Skeletal muscle tissue (tissue), 1 donor: ENCODE results near the gene FLT1. TPM values are rescaled to one million over a fixed set of nuclear protein-coding genes. Genes with fewer than 3 reads are reported as not detected.

Experiments
- total RNA-seq: library from RNA; depleted of rRNA; stranded (reverse); fragments of >200 nt; gene quantifications from one replicate; pipeline ENCODE4 v1.2.3, GENCODE V29; 2014

FLT1 gene
- total RNA-seq, 1 donor from 2014 or later = 13.0 TPM

Other genes starting within 250 kb of the FLT1 start
- gene POMP, start 164.0 kb upstream of the FLT1 start, total RNA-seq = 69.4 TPM
- gene SLC46A3, start 223.8 kb upstream of the FLT1 start, total RNA-seq = 2.1 TPM